ENCODE results near the gene CTNNA3. TPM values are rescaled to one million over a fixed set of nuclear protein-coding genes. Genes with fewer than 3 reads are reported as not detected.

CTNNA3 gene
- total RNA-seq, 1 experiment from 2014 or later: 0.32 TPM

- no peak overlapping the region for H3K9ac ChIP-seq (ENCODE audit: low read length)
- TF ChIP-seq EZH2phosphoT487 (IDR thresholded peaks at IDR 0.05; ENCODE audit: borderline replicate concordance): no peak
- TF ChIP-seq REST (IDR thresholded peaks at IDR 0.05; ENCODE audit: low read depth): no peak
- no peak for TF ChIP-seq EGR1 (IDR thresholded peaks at IDR 0.05; ENCODE audit: low read depth)
- no peak for TF ChIP-seq SP1 (IDR thresholded peaks at IDR 0.05; ENCODE audit: low read depth)
- no peak for TF ChIP-seq ZNF274 (IDR thresholded peaks at IDR 0.05; ENCODE audit: low read depth, low read length)
- TF ChIP-seq CEBPB (IDR thresholded peaks at IDR 0.05; ENCODE audit: low read depth): no peak
- TF ChIP-seq TCF7L2 (IDR thresholded peaks at IDR 0.05; ENCODE audit: borderline replicate concordance, extremely low read depth, insufficient read depth, insufficient read length): no peak
- TF ChIP-seq, protein P1, sequence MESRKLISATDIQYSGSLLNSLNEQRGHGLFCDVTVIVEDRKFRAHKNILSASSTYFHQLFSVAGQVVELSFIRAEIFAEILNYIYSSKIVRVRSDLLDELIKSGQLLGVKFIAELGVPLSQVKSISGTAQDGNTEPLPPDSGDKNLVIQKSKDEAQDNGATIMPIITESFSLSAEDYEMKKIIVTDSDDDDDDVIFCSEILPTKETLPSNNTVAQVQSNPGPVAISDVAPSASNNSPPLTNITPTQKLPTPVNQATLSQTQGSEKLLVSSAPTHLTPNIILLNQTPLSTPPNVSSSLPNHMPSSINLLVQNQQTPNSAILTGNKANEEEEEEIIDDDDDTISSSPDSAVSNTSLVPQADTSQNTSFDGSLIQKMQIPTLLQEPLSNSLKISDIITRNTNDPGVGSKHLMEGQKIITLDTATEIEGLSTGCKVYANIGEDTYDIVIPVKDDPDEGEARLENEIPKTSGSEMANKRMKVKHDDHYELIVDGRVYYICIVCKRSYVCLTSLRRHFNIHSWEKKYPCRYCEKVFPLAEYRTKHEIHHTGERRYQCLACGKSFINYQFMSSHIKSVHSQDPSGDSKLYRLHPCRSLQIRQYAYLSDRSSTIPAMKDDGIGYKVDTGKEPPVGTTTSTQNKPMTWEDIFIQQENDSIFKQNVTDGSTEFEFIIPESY (IDR thresholded peaks at IDR 0.05; ENCODE audit: extremely low read depth, insufficient replicate concordance, low read length): no peak
- no peak for TF ChIP-seq ZFX (IDR thresholded peaks at IDR 0.05)
- no peak for TF ChIP-seq JUND (IDR thresholded peaks at IDR 0.05)
- TF ChIP-seq MAX (IDR thresholded peaks at IDR 0.05): no peak
- TF ChIP-seq EZH2 (IDR thresholded peaks at IDR 0.05): no peak
- BruUV-seq (replicated peaks): no TSS peak
- no peak overlapping the region for H3K4me3 ChIP-seq (replicated peaks in 1 of 2; ENCODE audit: low read depth in 1 of 2, low read length in 2 of 2)
- H3K27me3 ChIP-seq (ENCODE audit: insufficient read depth, low read length): no peaks in the 10 kb centered on the region
- ChIA-PET RAD21 (ENCODE audit: low non-redundant PET in 1 of 2, low total read pairs in 2 of 2, uncharacterized antibody in 2 of 2, unreplicated experiment in 2 of 2) (no interaction called here), CTCF (no interaction called here), POLR2A (no interaction called here)
- ATAC-seq (no peak), DNase-seq (ENCODE audit: low read depth, low spot score) (no peak)
- no peak overlapping the region for H2AFZ ChIP-seq (ENCODE audit: low read depth, low read length, poor library complexity, severe bottlenecking)
- no peak overlapping the region for H3K27ac ChIP-seq (ENCODE audit: low read depth, low read length)
- no peak overlapping the region for H3K4me2 ChIP-seq (ENCODE audit: low read length)
- no peaks in the 10 kb centered on the region for H4K20me1 ChIP-seq (ENCODE audit: insufficient read depth)
- no peaks in the 10 kb centered on the region for H3K36me3 ChIP-seq (ENCODE audit: control insufficient read depth in 1 of 2, insufficient read depth in 2 of 2, low read length in 2 of 2)
- no peaks in the 10 kb centered on the region for H3K9me3 ChIP-seq (ENCODE audit: control insufficient read depth in 1 of 2, insufficient read depth in 1 of 2, low read depth in 1 of 2, low read length in 2 of 2)
- H3K9me2 ChIP-seq (ENCODE audit: insufficient read depth): no peaks in the 10 kb centered on the region
- intact Hi-C loops (cut with micrococcal nuclease): no loop called here
- no peaks in the 10 kb centered on the region for H3K4me1 ChIP-seq (ENCODE audit: control insufficient read depth in 1 of 2, insufficient read depth in 2 of 2, low read length in 2 of 2)
- H3K79me2 ChIP-seq (ENCODE audit: insufficient read depth, low read length): no peaks in the 10 kb centered on the region
Observed at GRCh38 chr10:66521506-66521905, 1174.5 kb downstream of the CTNNA3 start.
